Measurements from ENCODE around the gene CEP295NL. TPM values are rescaled to one million over a fixed set of nuclear protein-coding genes. Genes with fewer than 3 reads are reported as not detected.

The CEP295NL gene
- total RNA-seq, 1 experiment from 2014 or later, result 1.8 TPM

GRCh38 chr17:78855561-78856165 lies 47.3 kb downstream of the CEP295NL start:
- BruUV-seq (replicated peaks), result no TSS peak
- Histone ChIP-seq H3K36me3 (ENCODE audit: low read depth, low read length) (peaks cover 3% of the 10 kb centered on the region; the same call in 1 of the 2 replicates), H3K9me2 (replicated peaks; ENCODE audit: low read length) (no peaks in the 10 kb centered on the region), H3F3A (ENCODE audit: low read length, unreplicated experiment) (no peaks in the 10 kb centered on the region), H3K4me1 (ENCODE audit: insufficient read depth, low read length) (no peaks in the 10 kb centered on the region), H3K9me3 (ENCODE audit: low read length) (no peaks in the 10 kb centered on the region), H2AFZ (ENCODE audit: low read length) (no peak overlapping the region), H3K4me2 (ENCODE audit: low read length) (no peak overlapping the region), H3K79me2 (ENCODE audit: low read length) (no peaks in the 10 kb centered on the region), H3K27ac (ENCODE audit: low read length) (no peak overlapping the region), H3K27me3 (ENCODE audit: low read length) (no peaks in the 10 kb centered on the region), H3K4me3 (ENCODE audit: low read length) (no peak overlapping the region), H3K9ac (ENCODE audit: low read length) (no peak overlapping the region), H4K20me1 (ENCODE audit: low read length) (no peaks in the 10 kb centered on the region)
- ChIA-PET POLR2A (ENCODE audit: unreplicated experiment) (no interaction called here), CTCF (no interaction called here)
- intact Hi-C loops (cut with micrococcal nuclease), result no loop called here
- TF ChIP-seq EZH2 (IDR thresholded peaks at IDR 0.05; ENCODE audit: low read length, unreplicated experiment) (no peak), CTCF (conservative IDR thresholded peaks at IDR 0.05; ENCODE audit: low read depth, low read length) (no peak), EZH2phosphoT487 (IDR thresholded peaks at IDR 0.05; ENCODE audit: borderline replicate concordance, low read length) (no peak)
- DNase-seq, result no peak
- ATAC-seq, result no peak

GRCh38 chr17:78854508-78854907 lies 48.5 kb downstream of the CEP295NL start:
- DNase-seq, result no peak
- Histone ChIP-seq H3K79me2 (ENCODE audit: low read length) (no peaks in the 10 kb centered on the region), H3K4me2 (ENCODE audit: low read length) (no peak overlapping the region), H3F3A (ENCODE audit: low read length, unreplicated experiment) (no peaks in the 10 kb centered on the region), H3K9me2 (replicated peaks; ENCODE audit: low read length) (no peaks in the 10 kb centered on the region), H3K27me3 (ENCODE audit: low read length) (no peaks in the 10 kb centered on the region), H3K9me3 (ENCODE audit: low read length) (no peaks in the 10 kb centered on the region), H2AFZ (ENCODE audit: low read length) (no peak overlapping the region), H3K4me1 (ENCODE audit: insufficient read depth, low read length) (no peaks in the 10 kb centered on the region), H3K4me3 (ENCODE audit: low read length) (no peak overlapping the region), H3K27ac (ENCODE audit: low read length) (no peak overlapping the region), H4K20me1 (ENCODE audit: low read length) (no peaks in the 10 kb centered on the region), H3K36me3 (ENCODE audit: low read depth, low read length) (peaks cover 3% of the 10 kb centered on the region; the same call in 1 of the 2 replicates), H3K9ac (ENCODE audit: low read length) (no peak overlapping the region)
- TF ChIP-seq CTCF (conservative IDR thresholded peaks at IDR 0.05; ENCODE audit: low read depth, low read length), result no peak
- TF ChIP-seq EZH2phosphoT487 (IDR thresholded peaks at IDR 0.05; ENCODE audit: borderline replicate concordance, low read length), result no peak
- no peak for TF ChIP-seq EZH2 (IDR thresholded peaks at IDR 0.05; ENCODE audit: low read length, unreplicated experiment)
- no peak for ATAC-seq
- CTCF ChIA-PET, result no interaction called here
- POLR2A ChIA-PET (ENCODE audit: unreplicated experiment), result no interaction called here
- intact Hi-C loops (cut with micrococcal nuclease), result no loop called here
- no TSS peak for BruUV-seq (replicated peaks)

- TSS peak; percentile 55 for BruUV-seq (replicated peaks)
- H3K4me2 ChIP-seq (ENCODE audit: low read length), result no peak overlapping the region
- DNase-seq (no peak), ATAC-seq (no peak)
- no peaks in the 10 kb centered on the region for H3K9me3 ChIP-seq (ENCODE audit: low read length)
- H3F3A ChIP-seq (ENCODE audit: low read length, unreplicated experiment), result no peaks in the 10 kb centered on the region
- no peaks in the 10 kb centered on the region for H4K20me1 ChIP-seq (ENCODE audit: low read length)
- ChIA-PET POLR2A (ENCODE audit: unreplicated experiment) (no interaction called here), CTCF (no interaction called here)
- H3K4me1 ChIP-seq (ENCODE audit: insufficient read depth, low read length), result no peaks in the 10 kb centered on the region
- H3K79me2 ChIP-seq (ENCODE audit: low read length), result no peaks in the 10 kb centered on the region
- no peak for TF ChIP-seq CTCF (conservative IDR thresholded peaks at IDR 0.05; ENCODE audit: low read depth, low read length)
- TF ChIP-seq EZH2 (IDR thresholded peaks at IDR 0.05; ENCODE audit: low read length, unreplicated experiment), result no peak
- TF ChIP-seq EZH2phosphoT487 (IDR thresholded peaks at IDR 0.05; ENCODE audit: borderline replicate concordance, low read length), result no peak
- peaks cover 3% of the 10 kb centered on the region; the same call in 1 of the 2 replicates for H3K36me3 ChIP-seq (ENCODE audit: low read depth, low read length)
- no peaks in the 10 kb centered on the region for H3K9me2 ChIP-seq (replicated peaks; ENCODE audit: low read length)
- no peak overlapping the region for H3K4me3 ChIP-seq (ENCODE audit: low read length)
- H3K27me3 ChIP-seq (ENCODE audit: low read length), result no peaks in the 10 kb centered on the region
- no peak overlapping the region for H3K27ac ChIP-seq (ENCODE audit: low read length)
- H3K9ac ChIP-seq (ENCODE audit: low read length), result no peak overlapping the region
- H2AFZ ChIP-seq (ENCODE audit: low read length), result no peak overlapping the region
- intact Hi-C loops (cut with micrococcal nuclease), result no loop called here
Measured at GRCh38 chr17:78853926-78854394, 49.0 kb downstream of the CEP295NL start.
